ENCODE data around the gene PALLD. TPM values are rescaled to one million over a fixed set of nuclear protein-coding genes. Genes with fewer than 3 reads are reported as not detected.

PALLD gene
- total RNA-seq, 1 donor from 2014 or later, result 58.7 TPM

DNA sequence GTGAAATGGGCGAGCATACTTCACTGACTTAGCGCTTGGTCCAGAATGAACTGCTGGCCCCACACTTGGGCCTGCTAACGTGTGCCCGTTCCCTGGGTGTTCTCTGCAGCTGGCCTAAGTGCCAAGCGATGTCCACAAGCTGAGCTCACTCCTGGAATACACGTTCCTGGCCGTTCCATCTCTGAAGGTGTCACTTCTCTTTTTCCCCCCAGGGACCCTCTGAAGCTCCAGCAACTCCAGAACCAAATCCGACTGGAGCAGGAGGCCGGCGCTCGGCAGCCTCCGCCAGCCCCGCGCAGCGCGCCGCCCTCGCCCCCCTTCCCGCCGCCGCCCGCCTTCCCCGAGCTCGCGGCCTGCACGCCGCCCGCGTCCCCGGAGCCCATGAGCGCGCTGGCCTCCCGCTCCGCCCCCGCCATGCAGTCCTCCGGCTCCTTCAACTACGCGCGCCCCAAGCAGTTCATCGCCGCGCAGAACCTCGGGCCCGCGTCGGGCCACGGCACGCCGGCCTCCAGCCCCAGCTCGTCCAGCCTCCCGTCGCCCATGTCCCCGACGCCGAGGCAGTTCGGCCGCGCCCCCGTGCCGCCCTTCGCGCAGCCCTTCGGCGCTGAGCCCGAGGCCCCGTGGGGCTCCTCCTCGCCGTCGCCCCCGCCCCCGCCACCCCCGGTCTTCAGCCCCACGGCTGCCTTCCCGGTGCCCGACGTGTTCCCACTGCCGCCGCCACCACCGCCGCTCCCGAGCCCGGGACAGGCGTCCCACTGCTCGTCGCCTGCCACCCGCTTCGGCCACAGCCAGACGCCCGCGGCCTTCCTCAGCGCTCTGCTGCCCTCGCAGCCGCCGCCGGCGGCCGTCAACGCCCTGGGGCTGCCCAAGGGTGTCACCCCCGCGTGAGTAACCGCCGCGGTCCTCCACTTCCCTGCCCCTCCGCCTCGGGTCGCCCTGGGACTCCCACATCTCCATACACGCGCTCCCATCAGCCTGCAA is 380.9 kb downstream of the PALLD start:
- no peaks in the 10 kb centered on the region for H3K9me3 Mint-ChIP-seq
- peak; percentile 42 for DNase-seq (ENCODE audit: low read depth, low spot score)

DNA sequence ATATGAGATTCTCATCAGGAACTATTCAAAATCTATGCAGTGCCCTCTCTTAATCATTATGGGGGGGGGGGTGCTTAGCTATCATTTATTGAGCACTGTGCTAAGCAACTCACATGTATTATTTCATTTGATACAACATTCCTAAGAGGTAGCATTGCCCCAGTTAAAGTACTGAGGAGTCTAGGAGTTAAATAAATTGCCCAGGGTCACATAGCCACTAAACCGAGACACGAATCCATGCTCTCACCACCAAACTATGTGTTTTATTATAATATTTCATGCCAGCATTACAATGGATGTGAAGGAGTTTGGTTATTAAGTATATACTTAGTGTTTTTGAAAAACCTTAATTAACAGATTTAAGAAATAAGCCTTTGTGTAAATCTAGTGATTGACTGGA is 381.8 kb downstream of the PALLD start:
- DNase-seq (ENCODE audit: low read depth, low spot score), result no peak
- TF ChIP-seq, protein P1, sequence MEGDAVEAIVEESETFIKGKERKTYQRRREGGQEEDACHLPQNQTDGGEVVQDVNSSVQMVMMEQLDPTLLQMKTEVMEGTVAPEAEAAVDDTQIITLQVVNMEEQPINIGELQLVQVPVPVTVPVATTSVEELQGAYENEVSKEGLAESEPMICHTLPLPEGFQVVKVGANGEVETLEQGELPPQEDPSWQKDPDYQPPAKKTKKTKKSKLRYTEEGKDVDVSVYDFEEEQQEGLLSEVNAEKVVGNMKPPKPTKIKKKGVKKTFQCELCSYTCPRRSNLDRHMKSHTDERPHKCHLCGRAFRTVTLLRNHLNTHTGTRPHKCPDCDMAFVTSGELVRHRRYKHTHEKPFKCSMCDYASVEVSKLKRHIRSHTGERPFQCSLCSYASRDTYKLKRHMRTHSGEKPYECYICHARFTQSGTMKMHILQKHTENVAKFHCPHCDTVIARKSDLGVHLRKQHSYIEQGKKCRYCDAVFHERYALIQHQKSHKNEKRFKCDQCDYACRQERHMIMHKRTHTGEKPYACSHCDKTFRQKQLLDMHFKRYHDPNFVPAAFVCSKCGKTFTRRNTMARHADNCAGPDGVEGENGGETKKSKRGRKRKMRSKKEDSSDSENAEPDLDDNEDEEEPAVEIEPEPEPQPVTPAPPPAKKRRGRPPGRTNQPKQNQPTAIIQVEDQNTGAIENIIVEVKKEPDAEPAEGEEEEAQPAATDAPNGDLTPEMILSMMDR (conservative IDR thresholded peaks at IDR 0.05), result no peak
- Mint-ChIP-seq H3K4me3 (peak overlapping the region; percentile 89), H3K9me3 (no peaks in the 10 kb centered on the region), H3K36me3 (ENCODE audit: low read depth) (peaks cover 15% of the 10 kb centered on the region), H3K27me3 (ENCODE audit: low read depth) (peaks cover 8% of the 10 kb centered on the region), H3K27ac (ENCODE audit: unreplicated experiment) (peak overlapping the region; percentile 90), H3K4me1 (peaks cover 59% of the 10 kb centered on the region)

More for the DNA sequence above, 380.9 kb downstream of the PALLD start:
- peaks cover 8% of the 10 kb centered on the region for H3K27me3 Mint-ChIP-seq (ENCODE audit: low read depth)
- peaks cover 59% of the 10 kb centered on the region for H3K4me1 Mint-ChIP-seq
- peaks cover 13% of the 10 kb centered on the region for H3K36me3 Mint-ChIP-seq (ENCODE audit: low read depth)
- peak overlapping the region; percentile 89 for H3K4me3 Mint-ChIP-seq
- TF ChIP-seq, protein P1 (conservative IDR thresholded peaks at IDR 0.05), result no peak
- peak overlapping the region; percentile 90 for H3K27ac Mint-ChIP-seq (ENCODE audit: unreplicated experiment)

DNA sequence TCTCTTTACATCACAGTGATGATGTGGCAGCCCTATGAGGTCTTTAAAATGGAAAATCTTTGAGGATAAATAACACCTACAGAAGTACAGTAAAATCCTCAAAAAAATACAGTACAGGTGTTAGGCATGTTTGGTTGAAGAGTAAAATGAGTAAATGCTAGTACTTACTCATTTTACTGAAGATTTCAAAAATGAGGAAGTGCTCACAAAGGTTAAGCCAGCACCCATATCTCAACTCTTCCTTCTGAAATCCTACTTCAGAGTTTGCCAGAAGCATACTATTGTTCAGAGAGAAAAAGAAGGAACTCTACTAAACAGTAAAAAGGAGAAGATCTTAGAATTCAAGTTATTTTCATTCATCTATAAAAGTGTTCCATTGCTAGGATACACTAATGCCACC is 382.3 kb downstream of the PALLD start:
- DNase-seq (ENCODE audit: low read depth, low spot score), result no peak
- Mint-ChIP-seq H3K27ac (ENCODE audit: unreplicated experiment) (no peak overlapping the region), H3K27me3 (ENCODE audit: low read depth) (peaks cover 8% of the 10 kb centered on the region), H3K4me3 (peak overlapping the region; percentile 89), H3K9me3 (no peaks in the 10 kb centered on the region), H3K36me3 (ENCODE audit: low read depth) (peaks cover 18% of the 10 kb centered on the region), H3K4me1 (peaks cover 59% of the 10 kb centered on the region)
- TF ChIP-seq, protein P1 (conservative IDR thresholded peaks at IDR 0.05), result no peak

DNA sequence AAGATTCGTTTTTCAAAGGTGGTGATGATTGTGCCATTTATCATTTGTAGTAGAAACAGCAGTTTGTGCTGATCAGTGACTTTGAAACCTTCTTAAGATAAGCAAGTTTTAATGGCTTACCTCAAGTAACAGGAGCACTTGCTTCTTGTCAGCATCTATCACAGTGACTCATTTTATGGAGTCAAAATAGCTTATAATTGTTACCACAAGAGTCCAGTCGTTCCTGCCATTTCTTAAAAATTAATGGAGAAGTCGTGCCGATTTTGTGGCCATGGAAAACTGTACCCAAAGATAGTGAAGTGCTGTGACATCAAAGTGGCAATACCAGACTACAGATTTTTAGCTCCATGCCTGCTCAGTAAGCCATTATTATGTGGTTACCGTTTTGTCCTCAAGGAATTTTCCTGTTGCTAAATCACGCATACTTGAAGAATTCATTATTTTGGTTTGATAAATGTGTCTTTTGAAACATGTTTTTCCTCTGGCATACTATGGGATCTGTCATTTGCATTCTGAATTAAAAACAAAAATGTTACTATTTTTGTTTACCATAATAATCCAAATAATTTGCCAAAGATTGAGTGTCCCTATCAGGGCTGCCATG is 383.3 kb downstream of the PALLD start:
- peak overlapping the region; percentile 32 for H3K27ac Mint-ChIP-seq (ENCODE audit: unreplicated experiment)
- no peak for DNase-seq (ENCODE audit: low read depth, low spot score)
- peaks cover 59% of the 10 kb centered on the region for H3K4me1 Mint-ChIP-seq
- H3K36me3 Mint-ChIP-seq (ENCODE audit: low read depth), result peaks cover 21% of the 10 kb centered on the region
- H3K9me3 Mint-ChIP-seq, result no peaks in the 10 kb centered on the region
- TF ChIP-seq, protein P1 (conservative IDR thresholded peaks at IDR 0.05), result no peak
- peak overlapping the region; percentile 10 for H3K4me3 Mint-ChIP-seq
- peaks cover 8% of the 10 kb centered on the region for H3K27me3 Mint-ChIP-seq (ENCODE audit: low read depth)

- Mint-ChIP-seq H3K27ac (ENCODE audit: unreplicated experiment) (no peak overlapping the region), H3K27me3 (ENCODE audit: low read depth) (peaks cover 6% of the 10 kb centered on the region), H3K4me3 (peak overlapping the region; percentile 19), H3K9me3 (no peaks in the 10 kb centered on the region), H3K36me3 (ENCODE audit: low read depth) (peaks cover 23% of the 10 kb centered on the region), H3K4me1 (peaks cover 56% of the 10 kb centered on the region)
- TF ChIP-seq, protein P1 (conservative IDR thresholded peaks at IDR 0.05), result no peak
- DNase-seq (ENCODE audit: low read depth, low spot score), result no peak
Observed at GRCh38 chr4:168880811-168881595, 384.2 kb downstream of the PALLD start.

All from neural crest cell (in vitro differentiated cells).